Measurements from ENCODE around the gene YOD1.

The YOD1 gene

GRCh38 chr1:207028884-207029650 is 21.9 kb downstream of the YOD1 start:
- no peak for DNase-seq

GRCh38 chr1:207027921-207028320 is 23.1 kb downstream of the YOD1 start:
- no peak for DNase-seq

- DNase-seq: no peak
These were observed 23.7 kb downstream of the YOD1 start for GRCh38 chr1:207027206-207027777.

- peak in 1 of 58 donors; percentile 19 for DNase-seq
These were observed 24.9 kb downstream of the YOD1 start for GRCh38 chr1:207026104-207026534.

GRCh38 chr1:207025146-207025880 is 25.7 kb downstream of the YOD1 start:
- no peak for DNase-seq

DNA sequence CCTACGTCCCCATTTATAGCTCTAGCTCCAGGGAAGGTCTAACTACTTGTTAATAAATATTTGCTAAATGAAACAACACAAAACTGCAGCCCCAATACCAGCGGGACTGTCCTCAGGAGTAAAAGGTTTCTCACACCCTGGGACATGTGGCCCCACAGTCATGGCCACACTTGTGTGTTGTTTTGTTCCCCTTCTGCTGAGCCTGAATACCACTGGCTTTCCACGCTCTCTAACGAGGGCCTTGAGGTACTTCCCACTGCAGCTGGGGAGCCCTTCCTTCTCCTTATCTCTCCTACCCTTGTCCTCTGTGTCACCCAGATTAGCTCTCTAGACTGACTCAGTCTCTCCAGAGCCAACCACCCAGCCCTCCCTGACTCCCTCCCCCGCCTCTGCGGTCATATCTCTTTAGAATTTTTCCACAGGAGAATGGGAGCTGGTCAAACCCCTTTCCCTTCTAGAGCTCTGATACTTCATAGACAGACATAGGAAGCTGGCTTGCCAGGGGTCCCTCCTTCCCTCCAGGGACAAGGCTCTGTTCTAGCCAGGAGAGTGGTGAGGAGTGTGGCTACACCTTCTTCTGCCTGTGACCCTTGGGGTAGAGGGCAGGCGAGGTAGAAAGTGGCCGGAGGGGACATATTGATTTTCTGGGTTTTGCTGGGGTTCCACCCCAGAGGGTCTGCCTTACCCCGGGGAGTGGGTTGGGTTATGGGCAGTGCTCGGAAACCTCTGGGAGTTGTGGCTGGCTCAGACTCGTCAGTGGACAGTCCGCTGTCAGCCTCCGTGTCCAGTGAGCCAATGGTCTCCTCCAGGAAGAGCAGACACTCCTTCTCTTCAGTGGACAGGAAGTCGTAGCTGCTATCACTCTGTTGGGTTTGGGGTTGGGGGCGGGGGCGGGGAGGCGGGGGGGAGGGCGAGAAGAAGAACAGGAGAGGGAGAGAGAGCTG is 26.5 kb downstream of the YOD1 start:
- DNase-seq: no peak

GRCh38 chr1:207022996-207023679 is 27.9 kb downstream of the YOD1 start:
- no peak for DNase-seq

- no peak for DNase-seq
These were observed 29.0 kb downstream of the YOD1 start for GRCh38 chr1:207021876-207022596.

DNA sequence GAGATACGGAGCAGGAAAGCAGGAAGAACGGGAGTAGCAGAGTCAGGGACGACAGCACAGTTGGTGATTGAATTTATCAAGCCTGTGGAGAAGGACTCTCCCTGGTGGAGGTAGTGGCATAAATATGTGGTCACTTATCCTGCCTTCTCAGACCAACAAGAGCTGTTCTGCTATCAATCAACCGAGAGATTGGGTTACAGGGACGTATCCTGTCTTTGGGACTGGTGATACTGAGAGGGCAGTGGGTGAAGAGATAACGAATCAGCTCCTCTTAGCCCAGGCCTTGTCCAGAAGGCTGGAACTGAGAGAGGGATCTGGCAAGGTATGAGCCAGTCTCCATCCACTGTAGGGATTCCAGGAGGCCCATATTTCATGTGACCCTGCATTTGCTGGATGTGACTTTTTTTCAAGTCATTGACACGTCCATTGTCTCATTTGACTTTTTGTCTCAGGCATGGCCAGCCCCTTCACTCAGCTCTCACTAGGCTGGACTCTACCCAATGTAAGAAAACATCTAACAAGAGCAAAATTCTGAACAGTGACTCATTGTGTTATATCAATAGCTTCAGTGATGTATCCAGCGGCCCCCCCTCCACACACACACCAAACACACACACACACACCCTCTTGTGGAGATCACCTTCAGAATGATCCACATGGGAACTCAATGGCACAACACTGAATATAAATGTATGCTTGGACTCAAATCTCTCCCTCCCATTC is 29.7 kb downstream of the YOD1 start:
- DNase-seq: peak in 4 of 58 donors; percentile 17 to 56 (median 20)

DNA sequence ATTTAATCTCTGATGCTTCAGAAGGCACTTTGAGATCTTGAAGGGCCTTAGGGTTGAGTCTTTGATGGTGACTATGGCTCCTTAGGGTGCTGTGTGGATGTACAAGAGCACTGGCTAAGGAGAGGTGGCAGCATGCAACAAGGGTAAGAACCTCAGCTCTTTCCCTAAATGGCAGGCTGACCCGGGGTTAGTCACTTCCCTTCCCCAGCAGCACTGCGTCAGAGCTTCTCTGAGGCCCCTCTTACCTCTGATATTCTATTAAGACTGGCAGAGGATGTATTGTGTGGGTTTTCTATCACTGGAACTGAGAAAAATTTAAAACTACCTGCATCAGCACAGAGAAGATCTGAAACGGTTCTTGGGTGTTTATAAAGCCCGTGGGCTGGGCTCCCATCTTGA is 30.3 kb downstream of the YOD1 start:
- DNase-seq: no peak

DNA sequence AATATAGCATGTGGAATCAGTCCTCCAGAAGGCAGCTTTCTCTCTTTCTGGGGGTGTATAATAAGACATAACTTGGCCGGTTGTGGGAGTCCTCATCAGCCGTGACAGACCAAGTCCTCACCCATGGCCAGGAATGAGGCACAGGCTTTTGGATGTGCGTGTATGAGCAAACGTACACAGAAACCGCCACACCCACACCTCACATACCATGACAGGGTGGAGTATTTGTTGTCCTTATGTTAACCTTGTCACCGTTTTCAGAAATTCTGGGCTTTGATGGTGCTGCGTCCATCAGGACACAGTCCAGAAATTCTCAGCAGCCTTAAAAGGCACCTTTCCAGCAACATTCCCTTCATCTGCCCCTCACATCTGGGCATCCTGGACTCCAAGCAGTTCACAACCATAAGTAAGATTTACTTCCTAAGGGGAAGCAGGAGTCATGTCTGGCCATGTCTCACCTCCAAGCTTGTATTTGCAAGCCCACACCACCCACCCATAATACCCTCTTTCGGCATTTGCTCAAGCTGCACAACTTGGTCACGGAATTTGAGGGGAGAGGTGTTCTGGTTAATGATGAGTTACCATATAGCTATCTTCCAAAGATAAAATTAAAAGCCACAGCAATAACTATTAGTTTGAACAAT is 30.8 kb downstream of the YOD1 start:
- DNase-seq: no peak

DNA sequence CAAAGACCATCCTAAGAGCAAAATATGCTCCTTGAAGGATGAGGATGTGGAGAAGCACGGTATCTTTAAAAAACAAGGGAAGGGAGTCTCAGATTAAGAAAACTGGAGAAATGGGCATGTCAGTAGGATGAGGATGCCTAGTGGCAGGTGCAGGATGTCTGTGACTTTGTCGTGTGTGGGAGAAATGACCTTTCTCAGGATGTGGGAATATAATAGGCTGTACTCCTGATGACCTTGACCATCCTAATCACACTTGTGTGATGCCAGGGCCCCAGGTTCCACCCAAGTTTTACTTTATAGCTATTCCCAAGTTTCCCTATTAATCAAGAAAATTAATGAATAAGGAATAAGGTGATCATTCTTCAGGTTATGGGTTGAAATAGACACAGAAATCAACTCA is 31.3 kb downstream of the YOD1 start:
- no peak for DNase-seq

DNA sequence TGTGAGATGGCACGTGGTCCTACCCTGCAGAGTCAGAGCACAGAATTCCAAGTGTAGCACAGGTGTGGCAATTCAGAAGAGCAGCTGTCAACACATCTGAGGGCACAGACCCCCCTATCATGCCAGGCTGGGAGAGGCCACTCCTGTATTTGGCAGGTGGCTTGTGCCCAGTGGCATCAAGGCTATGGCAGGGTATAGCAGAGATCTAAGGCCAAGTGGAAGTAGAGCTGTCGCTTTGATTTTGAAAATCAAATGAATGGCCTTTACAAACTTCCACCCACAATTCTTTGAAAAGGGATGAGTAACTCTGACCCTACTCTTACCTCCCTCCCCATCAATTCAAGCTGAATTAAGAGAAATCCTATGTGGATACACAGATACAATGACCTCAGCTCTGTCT is 31.8 kb downstream of the YOD1 start:
- DNase-seq: no peak

GRCh38 chr1:207018707-207019106 is 32.3 kb downstream of the YOD1 start:
- DNase-seq: no peak

DNA sequence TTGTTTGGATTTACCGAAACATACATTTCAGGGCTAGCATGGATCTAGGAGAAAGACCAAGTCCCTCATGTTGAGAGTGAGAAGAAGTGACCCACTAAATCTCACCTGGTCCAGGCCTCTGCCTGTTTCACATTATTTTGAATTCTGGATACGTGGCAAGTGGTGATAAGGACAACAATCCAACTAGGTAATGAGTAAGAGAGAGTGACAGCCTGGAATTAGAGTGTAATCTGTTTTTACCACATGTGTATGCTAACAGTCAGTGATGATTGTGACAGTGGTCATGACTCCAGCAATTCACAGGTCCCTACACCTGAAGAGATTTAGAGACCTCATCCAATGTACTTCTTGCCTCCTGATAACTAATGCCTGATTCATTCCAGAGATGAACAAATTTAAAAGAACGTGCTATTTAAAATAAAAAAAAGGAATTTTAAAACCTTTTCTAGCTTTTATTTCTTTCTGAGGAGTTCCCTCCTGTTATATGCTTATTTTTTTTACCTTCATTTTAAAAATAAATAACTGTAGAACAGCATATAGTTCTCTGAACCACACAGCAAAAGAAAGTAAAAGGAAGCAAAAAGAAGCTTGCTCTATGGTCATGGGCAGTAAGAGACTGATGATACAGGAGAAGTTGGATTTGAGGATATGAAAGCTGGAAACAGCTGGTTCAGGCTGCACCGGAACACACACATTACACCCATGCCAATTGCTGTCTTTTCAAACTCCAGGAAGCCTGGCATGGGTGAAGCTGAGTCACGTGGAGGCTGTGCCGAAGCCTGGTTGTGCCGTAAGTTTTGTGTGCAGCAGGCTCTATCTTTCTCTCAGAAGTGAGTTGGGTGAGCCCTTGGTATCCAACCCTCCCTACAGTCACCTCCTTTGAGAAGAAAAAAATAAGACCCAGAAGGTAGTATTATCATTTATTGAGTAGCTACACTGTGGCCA is 33.1 kb downstream of the YOD1 start:
- peak in 12 of 58 donors; percentile 8 to 53 (median 24) for DNase-seq

DNA sequence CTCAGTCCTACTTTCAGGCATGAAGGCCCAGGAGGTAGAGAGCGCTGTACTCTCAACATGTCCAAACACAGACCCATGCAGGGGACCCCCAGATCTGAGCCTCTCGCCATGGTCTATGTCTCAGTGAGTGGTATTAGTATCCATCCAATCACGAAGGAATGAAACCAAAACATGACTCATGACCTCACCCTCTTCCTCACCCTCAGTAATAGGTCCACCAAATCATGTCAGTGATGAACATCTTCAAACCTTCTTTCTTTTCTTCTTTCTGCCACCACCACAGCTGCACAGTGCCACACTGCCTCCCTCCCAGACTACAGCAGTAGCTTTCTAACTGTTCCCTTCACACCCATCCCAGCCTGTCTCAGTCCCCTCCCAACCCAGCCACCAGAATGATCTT is 35.2 kb downstream of the YOD1 start:
- DNase-seq: no peak

DNA sequence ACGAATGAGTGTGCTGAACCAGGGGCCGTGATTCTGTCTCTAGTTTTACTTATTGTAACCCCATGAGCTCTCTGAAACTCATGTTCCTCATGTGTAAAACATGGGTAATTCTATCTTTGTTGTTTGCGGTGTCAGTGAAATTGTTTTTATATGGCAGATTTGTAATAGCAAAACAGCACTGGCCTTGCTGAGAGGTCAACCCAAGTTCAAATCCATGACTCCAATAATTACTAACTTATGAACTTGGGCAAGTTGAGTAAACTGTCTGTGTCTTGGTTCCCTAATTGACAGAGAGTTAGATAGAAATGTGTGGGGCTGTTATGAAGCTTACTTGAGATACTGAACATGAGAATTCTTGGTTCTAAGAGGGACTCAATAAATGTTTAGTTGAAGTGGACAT is 36.3 kb downstream of the YOD1 start:
- DNase-seq: no peak

Data from anterior cingulate cortex (tissue), 58 donors.